UCSD-AML1 (cell line): ENCODE data around the gene MTERF2.
A peak's percentile ranks its signal among the peaks of the same experiment; 100 is the strongest.
"Not testable (repeated sequence)": the region's sequence is repeated elsewhere in the genome, so short reads cannot be mapped to it uniquely, and the experiment has no call there.

ENCODE experiments used
- DNase-seq: peaks from one replicate; lab custom pipeline; 2025; ENCODE audit not compliant: unreplicated experiment; lab: John Stamatoyannopoulos, UW

Gene MTERF2

GRCh38 chr12:106986625-106987389 is at the start of gene MTERF2:
TSS of gene MTERF2 (minus strand) at chr12:106987146. CDS start at chr12:106978714, 8,432 bp downstream.
- DNase-seq, result peak; percentile 91

- DNase-seq, result no peak
Measured at GRCh38 chr12:107035733-107036132, 48.8 kb upstream of the MTERF2 start.

- no peak for DNase-seq
Measured at GRCh38 chr12:107033758-107034739, 47.1 kb upstream of the MTERF2 start.

GRCh38 chr12:107032266-107032665 is 45.3 kb upstream of the MTERF2 start:
- no peak for DNase-seq

- DNase-seq, result no peak
Measured at GRCh38 chr12:107031061-107031460, 44.1 kb upstream of the MTERF2 start.

- no peak for DNase-seq
Measured at GRCh38 chr12:107029081-107029480, 42.1 kb upstream of the MTERF2 start.

GRCh38 chr12:107027636-107028053 is 40.7 kb upstream of the MTERF2 start:
- no peak for DNase-seq

GRCh38 chr12:107026806-107027635 is 40.1 kb upstream of the MTERF2 start:
- DNase-seq, result no peak

- DNase-seq, result not testable (repeated sequence)
Measured at GRCh38 chr12:107026356-107026755, 39.4 kb upstream of the MTERF2 start.

GRCh38 chr12:107025671-107026070 is 38.7 kb upstream of the MTERF2 start:
- no peak for DNase-seq

- DNase-seq, result no peak
Measured at GRCh38 chr12:107019546-107019945, 32.6 kb upstream of the MTERF2 start.

- no peak for DNase-seq
Measured at GRCh38 chr12:107017042-107017441, 30.1 kb upstream of the MTERF2 start.

GRCh38 chr12:107014055-107014454 is 27.1 kb upstream of the MTERF2 start:
- no peak for DNase-seq

- DNase-seq, result no peak
Measured at GRCh38 chr12:107012736-107013425, 25.9 kb upstream of the MTERF2 start.

- DNase-seq, result no peak
Measured at GRCh38 chr12:107011519-107011918, 24.6 kb upstream of the MTERF2 start.

- DNase-seq, result no peak
Measured at GRCh38 chr12:107007411-107007810, 20.5 kb upstream of the MTERF2 start.

GRCh38 chr12:107002665-107003064 is 15.7 kb upstream of the MTERF2 start:
- DNase-seq, result not testable (repeated sequence)

- DNase-seq, result no peak
Measured at GRCh38 chr12:106999446-106999845, 12.5 kb upstream of the MTERF2 start.

GRCh38 chr12:106997916-106998315 is 11.0 kb upstream of the MTERF2 start:
- DNase-seq, result no peak

- not testable (repeated sequence) for DNase-seq
Measured at GRCh38 chr12:106996102-106996501, 9.2 kb upstream of the MTERF2 start.
